HG03558 (cell line): Measurements from ENCODE around the gene SLC30A5.
"Not testable (repeated sequence)": the region's sequence is repeated elsewhere in the genome, so short reads cannot be mapped to it uniquely, and the experiment has no call there.

Experiments used
- ATAC-seq: cut with Tn5 transposase; IDR thresholded peaks from one replicate; pipeline ENCODE4 v1.9.1; 2021; ENCODE audit warnings: moderate number of reproducible peaks; ENCODE audit not compliant: unreplicated experiment; ENCODE audit errors: extremely low read depth

Gene SLC30A5

DNA sequence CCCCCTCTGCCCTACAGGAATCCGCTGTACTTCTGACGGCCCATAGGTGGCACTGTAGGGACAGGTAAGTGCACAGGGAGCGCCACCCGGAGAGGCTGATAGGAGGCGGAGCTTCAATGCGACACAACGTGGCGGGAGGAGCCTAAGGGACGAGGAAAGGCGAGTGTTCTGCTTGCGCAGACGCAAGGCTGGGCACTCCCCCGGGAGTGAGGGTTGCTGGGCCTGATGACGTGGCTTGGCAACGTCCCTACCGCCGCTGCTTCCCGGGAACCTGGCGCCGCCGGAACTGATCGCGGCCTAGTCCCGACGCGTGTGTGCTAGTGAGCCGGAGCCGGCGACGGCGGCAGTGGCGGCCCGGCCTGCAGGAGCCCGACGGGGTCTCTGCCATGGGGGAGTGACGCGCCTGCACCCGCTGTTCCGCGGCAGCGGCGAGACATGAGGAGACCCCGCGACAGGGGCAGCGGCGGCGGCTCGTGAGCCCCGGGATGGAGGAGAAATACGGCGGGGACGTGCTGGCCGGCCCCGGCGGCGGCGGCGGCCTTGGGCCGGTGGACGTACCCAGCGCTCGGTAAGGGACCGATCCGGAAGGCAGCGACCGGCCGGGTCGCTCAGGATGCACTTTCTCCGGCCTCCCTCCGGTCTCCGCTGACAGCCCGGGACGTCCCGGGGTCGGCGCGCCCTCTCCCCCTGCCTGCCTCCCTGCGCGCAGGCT lies at the start of gene SLC30A5:
Gene SLC30A5 (plus strand): TSS at position 244 of the 712 bp plus-strand sequence. CDS start 242 bp downstream, at position 486.
- ATAC-seq: peak; percentile 98

DNA sequence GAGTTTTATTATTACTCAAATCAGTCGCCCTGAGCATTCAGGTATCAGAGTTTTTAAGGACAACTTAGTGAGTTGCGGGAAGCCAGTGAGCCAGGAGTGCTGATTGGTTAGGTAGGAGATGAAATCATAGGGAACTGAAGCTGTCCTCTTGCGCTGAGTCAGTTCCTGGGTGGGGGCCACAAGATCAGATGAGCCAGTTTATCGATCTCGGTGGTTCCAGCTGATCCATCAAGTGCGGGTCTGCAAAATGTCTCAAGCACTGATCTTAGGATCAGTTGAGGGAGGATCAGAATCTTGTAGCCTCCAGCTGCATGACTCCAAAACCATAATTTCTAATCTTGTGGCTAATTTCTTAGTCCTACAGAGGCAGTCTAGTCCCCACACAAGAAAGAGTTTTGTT lies 48.6 kb upstream of the SLC30A5 start:
- ATAC-seq: not testable (repeated sequence)

DNA sequence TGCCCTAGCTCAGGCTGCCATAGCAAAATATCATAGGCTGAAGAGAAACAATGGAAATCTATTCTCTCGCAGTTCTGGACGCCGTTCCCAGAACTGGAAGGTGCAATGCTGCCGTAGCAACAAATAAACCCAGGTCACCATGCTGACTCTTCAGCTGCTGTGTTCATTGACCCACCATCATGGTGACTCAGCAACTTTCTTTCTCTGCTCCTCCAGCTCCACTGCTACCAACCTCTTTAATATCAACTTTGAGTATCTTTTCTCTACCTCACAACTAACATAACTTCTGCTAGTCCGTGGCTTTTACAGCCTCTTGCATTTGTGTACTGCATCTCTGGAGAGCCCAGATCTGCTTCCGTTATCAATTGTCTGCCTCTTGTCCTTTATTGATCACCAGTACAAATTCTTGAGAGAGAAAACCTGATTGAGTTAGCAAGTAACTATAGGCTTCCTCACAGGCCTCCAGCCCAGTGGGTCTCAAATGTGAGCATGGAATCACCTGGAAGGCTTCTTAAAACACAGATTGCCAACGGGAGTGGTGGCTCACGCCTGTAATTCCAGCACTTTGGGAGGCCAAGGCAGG lies 47.3 kb upstream of the SLC30A5 start:
- ATAC-seq: no peak

DNA sequence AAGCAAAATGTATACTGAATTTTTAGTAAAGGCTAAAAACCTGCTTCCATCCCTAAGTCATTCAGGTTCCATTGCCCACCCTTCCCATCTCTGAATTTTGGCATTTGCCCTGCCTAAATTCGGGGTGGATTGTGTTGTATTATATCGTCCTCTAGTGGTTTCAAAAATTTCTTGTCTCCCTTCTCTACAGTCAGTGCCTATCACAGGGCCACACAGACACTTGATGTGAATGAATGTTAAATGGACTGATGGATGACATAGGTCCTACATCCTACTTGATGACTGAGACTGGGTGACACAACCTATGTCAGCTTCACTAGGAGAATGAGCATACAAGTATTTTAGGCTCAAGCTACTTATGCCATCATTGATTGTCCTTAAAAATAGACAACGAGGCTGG lies 45.6 kb upstream of the SLC30A5 start:
- ATAC-seq: no peak

DNA sequence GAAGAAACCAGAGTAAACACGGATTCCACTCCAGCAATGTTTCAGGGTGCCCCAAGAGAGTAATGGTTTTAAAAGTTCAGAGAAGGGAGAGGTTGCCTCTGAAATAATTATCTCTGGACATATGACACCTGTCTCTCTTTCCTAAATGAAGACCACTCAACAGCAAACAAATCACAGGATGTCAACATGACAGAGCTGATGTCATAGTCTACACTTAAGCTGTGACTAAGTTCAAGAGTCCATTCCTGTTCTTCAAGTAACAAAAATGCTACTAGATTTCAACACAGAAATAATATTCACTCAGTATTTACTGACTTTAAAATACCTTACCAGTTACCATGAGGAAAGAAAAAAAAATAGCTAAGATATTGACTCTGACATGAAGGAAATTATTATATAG lies 44.7 kb upstream of the SLC30A5 start:
- no peak for ATAC-seq

DNA sequence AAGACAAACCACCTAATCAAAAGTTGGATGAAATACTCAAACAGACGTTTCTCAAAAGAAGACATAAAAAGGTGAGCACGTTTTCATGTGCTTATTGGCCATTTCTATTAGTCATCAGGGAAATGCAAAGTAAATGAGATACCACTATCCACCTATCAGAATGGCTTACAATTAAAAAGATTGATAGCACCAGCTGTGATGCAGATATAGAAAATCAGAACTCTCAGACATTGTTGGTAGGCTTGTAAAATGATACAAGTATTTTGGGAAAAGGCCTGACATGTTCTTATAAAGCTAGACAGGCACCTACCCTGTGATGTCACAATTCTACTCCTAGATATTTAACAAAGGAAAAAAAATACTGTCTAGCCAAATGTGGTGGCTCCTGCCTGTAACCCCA lies 44.0 kb upstream of the SLC30A5 start:
- ATAC-seq: no peak

DNA sequence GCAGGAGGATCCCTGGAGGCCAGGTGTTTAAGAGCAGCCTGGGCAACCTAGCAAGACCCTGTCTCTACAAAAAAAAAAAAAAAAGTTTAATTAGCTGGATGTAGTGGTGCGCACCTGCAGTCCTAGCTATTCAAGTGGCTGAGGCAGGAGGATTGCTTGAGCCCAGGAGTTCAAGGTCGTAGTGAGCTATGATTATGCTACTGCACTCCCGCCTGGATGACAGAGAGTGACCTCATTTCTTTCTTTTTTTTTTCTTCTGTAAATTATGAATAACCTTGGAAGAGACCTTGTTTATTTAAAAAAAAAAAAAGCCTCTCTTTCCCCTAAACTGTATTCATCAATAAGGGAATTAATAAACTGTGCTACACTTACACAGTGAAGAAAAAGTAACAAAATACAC lies 43.6 kb upstream of the SLC30A5 start:
- no peak for ATAC-seq

DNA sequence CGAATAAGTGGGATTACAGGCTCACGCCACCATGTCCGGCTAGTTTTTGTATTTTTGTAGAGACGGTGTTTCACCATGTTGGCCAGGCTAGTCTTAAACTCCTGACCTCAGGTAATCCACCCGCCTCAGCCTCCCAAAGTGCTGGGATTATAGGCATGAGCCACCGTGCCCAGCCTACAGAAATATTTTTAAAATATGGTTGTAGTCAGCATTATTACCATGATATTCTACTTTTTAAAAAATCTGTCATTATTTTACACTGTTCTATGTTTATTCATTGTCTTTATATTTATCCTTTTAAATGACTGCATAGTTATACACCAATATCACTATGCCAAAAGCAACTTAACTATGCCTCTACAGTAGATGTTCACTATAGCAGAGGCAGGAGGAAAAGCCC lies 41.6 kb upstream of the SLC30A5 start:
- no peak for ATAC-seq

DNA sequence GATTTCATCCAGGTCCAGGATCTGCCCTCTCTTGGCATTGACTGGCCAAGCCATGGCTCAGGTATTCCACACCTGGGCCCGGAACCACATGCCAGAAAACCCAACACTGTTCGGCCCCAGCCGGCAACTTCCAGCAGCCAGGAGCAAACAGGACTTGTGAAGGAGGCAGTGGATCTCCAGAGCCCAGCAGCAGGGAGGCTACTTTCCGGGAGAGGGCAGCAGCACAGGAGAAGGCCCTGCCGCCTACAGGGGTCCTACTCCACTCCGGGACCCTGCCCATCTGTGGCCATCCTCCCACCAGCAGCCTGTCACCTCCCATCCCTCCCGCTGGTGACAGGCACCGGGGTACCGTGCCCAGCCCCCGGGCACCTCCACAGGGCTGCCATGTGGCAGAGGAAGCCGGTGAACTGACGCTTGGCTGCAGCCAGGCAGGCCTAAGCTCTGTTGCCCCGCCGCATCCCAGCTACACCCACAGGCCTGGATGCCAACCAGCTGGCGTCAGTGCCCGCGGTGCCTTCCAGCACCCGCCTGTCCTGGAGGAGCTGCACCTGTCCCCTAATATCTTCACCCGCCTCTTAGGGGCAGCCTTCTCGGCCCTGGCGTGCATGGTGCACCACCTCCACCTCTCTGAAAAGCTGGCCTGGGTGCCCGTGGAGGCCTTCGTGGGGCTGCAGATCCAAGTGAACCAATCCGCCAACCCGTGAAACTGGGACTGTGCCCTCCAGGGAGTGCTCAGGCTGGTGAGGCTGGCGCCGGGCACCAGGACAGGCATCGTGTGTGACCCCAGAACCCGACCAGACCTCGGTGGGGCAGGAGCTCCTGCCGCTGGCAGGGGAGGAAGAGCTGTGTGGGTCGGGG lies 18.9 kb upstream of the SLC30A5 start:
- no peak for ATAC-seq

DNA sequence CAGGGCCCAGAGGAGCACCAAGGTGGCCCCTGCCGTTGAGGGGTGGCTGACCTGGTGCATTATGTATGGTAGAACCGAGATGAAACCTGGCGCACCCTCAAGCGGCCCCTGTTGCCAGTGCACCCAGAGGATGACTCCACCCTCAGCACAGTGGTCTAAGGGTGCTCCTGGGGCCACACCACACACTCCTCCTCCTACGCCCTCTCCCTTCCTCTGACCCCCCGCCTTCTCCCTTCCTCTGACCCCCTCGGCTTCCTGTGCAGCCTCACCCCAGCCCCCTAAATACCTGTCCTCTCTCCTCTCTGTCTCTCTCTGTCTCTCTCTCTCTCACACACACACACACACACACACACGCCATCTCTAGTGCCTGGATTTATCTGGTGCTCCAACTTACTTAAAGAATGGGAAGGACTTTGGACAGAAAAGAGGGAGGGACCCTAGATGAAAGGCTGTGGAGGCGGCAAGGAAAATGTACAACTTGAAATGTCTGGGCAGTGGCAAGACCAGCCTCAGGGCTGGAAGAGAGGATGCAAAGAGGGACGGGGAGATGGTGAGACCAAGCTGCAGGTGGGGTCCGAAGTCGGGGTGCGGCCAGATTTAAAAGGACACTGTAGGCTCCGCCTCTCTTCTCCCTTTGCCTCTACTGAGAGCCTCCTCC lies 18.2 kb upstream of the SLC30A5 start:
- no peak for ATAC-seq

DNA sequence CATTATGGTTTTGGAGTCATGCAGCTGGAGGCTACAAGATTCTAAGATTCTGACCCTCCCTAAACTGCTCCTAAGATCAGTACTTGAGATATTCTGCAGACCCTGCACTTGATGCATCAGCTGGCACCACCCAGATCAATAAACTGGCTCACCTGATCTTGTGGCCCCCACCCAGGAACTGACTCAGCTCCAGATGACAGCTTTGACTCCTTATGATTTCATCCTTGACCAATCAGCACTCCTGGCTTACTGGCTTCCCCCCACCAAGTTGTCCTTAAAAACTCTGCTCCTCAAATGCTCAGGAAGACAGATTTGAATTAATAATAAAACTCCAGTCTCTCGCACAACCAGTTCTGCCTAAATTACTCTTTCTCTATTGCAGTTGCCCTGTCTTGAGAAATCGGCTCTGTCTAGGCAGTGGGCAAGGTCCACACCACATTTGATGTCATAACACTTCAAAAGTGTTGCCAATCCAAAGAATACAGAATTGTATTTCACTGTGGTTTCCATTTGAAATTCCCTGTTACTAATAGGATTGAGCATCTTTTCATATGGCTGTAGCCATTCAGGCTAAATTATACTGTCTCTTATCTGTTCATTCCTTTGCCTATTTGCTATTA lies 14.8 kb upstream of the SLC30A5 start:
- no peak for ATAC-seq

DNA sequence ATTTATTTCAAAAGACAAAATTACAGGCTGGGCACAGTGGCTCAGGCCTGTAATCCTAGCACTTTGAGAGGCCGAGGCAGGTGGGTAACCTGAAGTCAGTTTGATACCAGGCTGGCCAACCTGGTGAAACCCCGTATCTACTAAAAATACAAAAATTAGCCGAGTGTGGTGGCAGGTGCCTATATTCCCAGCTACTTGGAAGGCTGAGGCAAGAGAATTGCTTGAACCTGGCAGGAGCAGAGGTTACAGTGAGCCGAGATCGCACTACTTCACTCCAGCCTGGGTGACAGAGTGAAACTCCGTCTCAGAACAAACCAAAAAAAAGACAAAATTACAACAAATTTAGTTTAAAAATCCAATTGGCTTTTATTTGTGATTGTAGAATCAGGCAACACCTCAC lies 14.3 kb upstream of the SLC30A5 start:
- ATAC-seq: no peak

DNA sequence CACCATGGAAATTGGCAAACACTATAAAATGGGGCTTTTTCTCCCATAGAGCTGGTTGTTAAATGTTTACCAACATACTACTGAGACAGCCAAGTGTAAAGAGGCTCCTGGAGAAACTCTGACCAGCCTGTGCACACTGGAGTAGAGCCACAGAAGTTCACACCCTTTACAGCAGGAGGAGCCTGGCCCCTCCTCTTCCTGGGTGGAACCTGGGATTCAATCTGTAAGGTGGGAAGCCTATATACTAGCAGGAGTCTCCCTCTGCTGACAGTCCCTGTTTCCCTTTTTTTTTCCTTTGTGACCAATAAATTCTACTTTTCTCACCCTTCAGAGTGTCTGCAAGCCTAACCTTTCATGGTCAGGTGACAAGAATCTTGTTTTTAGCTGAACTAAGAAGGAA lies 10.4 kb upstream of the SLC30A5 start:
- ATAC-seq: no peak

DNA sequence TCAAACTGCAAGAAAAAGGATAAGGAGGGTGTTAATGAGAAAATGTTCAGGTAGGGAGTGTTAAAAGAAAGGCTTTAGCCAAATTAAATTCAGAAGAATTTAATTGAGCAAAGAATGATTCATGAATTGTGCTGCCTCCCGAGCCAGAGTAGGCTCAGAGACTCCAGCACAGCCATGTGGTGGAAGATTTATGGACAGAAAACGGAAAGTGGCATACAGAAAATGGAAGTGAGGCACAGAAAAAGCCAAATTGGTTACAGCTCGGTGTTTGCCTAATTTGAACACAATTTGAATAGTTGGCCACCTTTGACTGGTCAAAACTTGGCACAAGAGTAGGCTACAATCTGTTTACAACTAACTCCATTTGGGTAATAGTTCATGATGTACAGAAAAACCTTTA lies 9.6 kb upstream of the SLC30A5 start:
- ATAC-seq: no peak

DNA sequence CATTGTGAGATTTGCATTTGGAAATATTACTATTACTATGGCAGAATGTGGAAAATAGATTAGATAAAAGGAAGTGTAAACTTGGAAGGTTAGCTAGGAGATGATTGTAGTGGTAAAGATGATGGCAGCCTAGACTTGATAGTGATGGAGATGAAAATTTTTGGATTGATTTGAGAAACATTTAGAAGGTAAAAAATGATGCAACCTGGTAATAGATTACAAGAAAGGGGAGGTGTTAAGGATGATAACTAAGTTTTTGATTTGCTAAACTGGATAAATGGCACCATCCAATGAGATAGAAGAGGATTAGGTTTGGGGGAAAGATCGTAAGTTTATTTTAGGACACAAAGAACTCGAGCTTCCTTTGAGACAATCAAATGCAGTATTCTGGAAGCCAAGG lies 8.9 kb upstream of the SLC30A5 start:
- ATAC-seq: no peak

DNA sequence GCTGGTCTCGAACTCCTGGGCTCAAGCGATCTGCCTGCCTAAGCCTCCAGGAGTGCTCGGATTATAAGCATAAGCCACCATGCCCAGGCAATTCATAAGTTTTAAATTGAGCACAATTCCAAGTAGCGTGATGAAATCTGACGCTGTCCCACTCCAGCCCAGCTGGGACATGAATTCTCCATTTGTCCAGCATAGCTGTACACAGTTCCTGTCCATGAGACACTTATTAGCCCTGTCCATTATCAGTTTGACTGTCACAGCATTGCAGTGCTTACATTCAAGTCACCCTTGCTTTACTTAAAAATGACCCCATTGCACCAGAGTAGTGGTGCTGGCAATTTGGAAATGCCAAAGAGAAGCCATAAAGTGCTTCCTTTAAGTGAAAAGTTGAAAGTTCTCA lies 7.6 kb upstream of the SLC30A5 start:
- ATAC-seq: no peak

DNA sequence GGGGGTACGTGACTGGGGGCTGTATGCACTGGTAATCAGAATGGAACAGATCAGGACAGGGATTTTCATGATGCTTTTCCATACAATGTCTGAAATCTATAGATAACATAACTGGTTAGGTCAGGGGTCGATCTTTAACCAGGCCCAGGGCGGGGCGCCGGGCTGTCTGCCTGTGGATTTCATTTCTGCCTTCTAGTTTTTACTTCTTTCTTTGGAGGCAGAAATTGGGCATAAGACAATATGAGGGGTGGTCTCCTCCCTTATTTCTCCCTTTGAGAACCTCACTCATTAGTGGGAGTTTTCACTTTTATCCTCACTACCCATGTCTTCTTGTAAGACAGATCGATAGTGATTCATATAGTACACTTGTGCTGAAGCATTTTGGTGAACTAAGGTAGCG lies 5.8 kb upstream of the SLC30A5 start:
- not testable (repeated sequence) for ATAC-seq

DNA sequence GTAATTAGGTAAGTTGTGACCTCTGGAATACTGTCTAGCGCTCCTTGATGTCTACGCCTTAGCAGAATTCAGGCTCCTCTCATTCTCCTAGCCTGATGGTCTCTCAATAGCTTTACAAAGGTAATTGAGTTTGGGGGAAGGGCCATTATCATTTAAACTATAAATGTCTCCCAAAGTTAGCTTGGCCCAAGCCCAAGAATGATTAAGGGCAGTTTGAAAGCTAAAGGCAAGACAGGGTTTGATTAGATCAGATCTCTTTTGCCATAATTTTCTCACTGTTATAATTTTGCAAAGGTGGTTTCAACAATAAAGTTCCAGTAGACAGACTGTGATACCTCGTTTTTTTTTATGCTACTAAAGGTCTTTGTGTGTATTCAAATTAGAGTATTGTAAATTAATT lies 3.7 kb upstream of the SLC30A5 start:
- ATAC-seq: no peak

DNA sequence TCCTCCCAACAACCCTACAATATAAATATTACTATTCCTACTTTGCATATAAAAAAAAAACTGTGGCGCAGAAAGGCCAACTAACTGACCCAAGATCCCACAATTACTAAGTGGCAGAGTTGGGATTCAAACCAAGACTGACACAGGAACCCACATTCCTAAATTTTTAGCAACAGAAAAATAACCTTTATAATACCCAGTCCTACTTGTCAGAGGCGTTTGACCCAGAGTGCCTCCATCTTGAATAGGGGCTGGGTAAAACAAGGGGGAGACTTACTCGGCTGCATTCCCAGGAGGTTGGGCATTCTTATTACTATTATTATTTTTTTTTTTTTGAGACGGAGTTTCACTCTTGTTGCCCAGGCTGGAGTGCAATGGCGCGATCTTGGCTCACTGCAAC lies 2.0 kb upstream of the SLC30A5 start:
- ATAC-seq: no peak

DNA sequence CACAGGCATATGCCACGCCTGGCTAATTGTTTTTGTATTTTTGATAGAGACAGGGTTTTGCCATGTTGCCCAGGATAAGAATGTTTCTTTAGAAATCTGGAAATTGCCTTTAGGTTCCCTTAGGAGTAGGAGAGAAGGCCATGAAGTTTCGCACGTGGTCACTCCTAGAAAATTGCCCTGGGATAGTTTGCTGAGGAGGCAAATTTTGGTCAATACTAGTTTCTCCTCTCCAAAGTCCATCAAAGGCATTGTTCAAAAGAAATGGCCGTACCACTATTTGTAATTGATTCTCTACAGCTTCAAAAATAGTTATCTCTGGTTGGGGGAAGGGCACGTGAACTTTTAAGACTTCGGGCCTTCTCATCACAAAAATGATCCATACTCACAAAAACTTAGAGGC lies 845 bp upstream of the SLC30A5 start:
- ATAC-seq: no peak
